Immature natural killer cell (primary cell): ENCODE measurements around the gene SAMD1. TPM values are rescaled to one million over a fixed set of nuclear protein-coding genes. Genes with fewer than 3 reads are reported as not detected.

Experiments
- DNase-seq, 3 donors: peaks; one replicate each; pipeline ENCODE4 v3.0.0; 2022; ENCODE audit warnings: mixed read lengths in 1 of 3
- H3K27ac Mint-ChIP-seq, 6 donors: one replicate each; pipeline ENCODE4 v1.8.0; 2020; ENCODE audit warnings: mixed read lengths in 6 of 6, mild to moderate bottlenecking in 5 of 6, inconsistent platforms in 4 of 6, moderate library complexity in 3 of 6
- H3K27me3 Mint-ChIP-seq, 3 donors: one replicate each; pipeline ENCODE4 v1.8.0; 2020 to 2021; ENCODE audit warnings: low read depth in 3 of 3, mild to moderate bottlenecking in 3 of 3, mixed read lengths in 3 of 3, moderate library complexity in 3 of 3, inconsistent platforms in 1 of 3
- H3K36me3 Mint-ChIP-seq, 3 donors: one replicate each; pipeline ENCODE4 v1.8.0; 2020; ENCODE audit warnings: mixed read lengths in 3 of 3, inconsistent platforms in 2 of 3, mild to moderate bottlenecking in 2 of 3
- H3K4me1 Mint-ChIP-seq, 2 donors: one replicate each; pipeline ENCODE4 v1.8.0; 2020; ENCODE audit warnings: inconsistent platforms in 2 of 2, mild to moderate bottlenecking in 2 of 2, mixed read lengths in 2 of 2, moderate library complexity in 1 of 2
- H3K4me3 Mint-ChIP-seq, 5 donors: one replicate each; pipeline ENCODE4 v1.8.0; 2020; ENCODE audit warnings: mild to moderate bottlenecking in 5 of 5, mixed read lengths in 5 of 5, inconsistent platforms in 3 of 5, moderate library complexity in 3 of 5
- H3K9me3 Mint-ChIP-seq, 6 donors: one replicate each; pipeline ENCODE4 v1.8.0; 2020; ENCODE audit warnings: mild to moderate bottlenecking in 6 of 6, mixed read lengths in 6 of 6, inconsistent platforms in 4 of 6, moderate library complexity in 3 of 6
- polyA plus RNA-seq, 3 donors: library from polyadenylated mRNA; unstranded; fragments of 300-500 nt; fragmentation: Illumina TruSeq; gene quantifications; one replicate each; pipeline ENCODE4 v1.2.3, GENCODE V29; 2021

Gene SAMD1
- polyA plus RNA-seq, 3 donors from 2014 or later: 1.6 to 3.1 TPM; not detected in 1

DNA sequence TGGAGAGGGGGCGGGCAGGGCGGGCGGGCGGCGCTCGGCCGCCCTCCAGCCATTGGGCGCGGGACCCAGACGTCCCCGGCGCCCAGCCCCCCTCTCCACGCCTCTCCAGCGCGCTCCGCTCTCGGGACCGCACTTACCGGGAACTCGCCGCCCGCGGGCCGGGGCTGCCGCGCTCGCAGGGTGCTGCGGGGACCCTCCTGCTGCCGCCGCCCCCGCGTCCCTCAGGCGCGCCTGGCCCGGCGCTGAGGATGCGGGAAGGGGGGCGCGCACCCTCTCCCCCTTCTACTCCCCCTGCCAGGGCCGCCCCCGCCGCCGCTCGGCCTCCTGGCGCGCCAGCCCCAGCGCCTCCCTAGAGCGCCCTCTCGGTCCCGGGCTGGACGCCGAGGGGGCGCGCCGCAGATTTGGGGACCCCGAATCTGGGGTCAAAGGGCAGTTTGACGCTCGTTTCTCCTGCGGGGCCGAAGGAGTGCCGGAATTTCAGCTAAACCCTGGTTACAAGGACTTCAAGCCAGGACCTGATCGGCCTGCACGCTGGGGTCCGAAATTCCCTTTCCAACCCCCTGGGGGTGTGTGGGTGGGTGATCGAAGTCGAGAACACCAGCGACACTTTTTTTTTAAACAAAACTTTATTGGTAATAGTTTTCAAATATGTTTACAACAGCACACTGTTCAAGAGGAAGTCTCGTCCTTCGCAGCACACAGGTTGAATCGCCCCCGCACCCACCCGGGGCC lies 696 bp upstream of the SAMD1 start:
- peaks cover 18 to 22% of the 10 kb centered on the region in 2 donors for H3K4me1 Mint-ChIP-seq
- peak; percentile 71 to 76 (median 76) for DNase-seq
- H3K27me3 Mint-ChIP-seq: peaks cover 11 to 21% (median 18%) of the 10 kb centered on the region in 3 donors
- peak overlapping the region; percentile 93 to 99 (median 98) for H3K27ac Mint-ChIP-seq
- H3K9me3 Mint-ChIP-seq: peaks cover 0 to 5% (median 0%) of the 10 kb centered on the region in 6 donors
- H3K4me3 Mint-ChIP-seq: peak overlapping the region; percentile 99 to 100 (median 100)
- peaks cover 0 to 3% (median 0%) of the 10 kb centered on the region in 3 donors for H3K36me3 Mint-ChIP-seq

DNA sequence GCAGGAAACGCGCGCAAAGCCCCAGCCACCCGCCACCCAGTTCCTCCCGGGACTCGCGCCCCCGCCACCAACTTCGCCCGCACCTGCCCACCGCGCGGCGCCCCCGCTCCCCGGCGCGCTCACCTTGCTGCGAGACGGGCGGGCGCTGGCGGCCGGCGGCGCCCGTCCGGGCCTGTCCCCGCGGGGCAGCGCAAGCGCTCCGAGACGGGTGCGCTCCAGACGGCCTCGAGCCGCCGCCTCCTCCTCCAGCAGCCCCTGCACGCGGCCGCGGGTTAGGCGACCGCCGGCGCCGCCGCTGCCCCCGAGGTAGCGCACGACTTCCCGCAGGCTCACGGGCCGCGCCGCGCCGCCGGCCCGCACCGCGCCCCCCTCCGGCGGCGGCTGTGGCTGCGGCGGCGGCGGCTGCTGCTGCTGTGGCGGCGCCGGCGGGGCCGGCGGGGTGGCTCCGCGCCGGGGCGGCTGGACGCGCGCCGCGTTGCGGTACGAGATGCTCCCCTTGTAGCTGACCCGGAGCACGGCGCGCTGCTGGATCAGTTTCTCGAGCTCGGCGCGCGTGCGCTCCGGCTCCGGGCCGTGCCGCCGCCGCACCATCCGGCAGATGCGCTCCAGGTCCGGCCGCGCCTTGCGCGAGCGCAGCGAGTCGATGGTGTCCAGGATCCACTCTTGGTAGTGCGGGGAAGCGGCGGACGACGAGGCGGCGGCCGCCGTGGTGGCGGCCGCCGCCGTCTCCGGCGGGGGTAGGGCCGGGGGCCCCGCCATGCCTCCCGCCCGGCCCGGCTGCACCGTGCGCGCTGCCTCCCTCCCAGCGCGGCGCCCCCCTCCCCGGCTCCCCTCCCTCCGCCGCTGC lies 666 bp downstream of the SAMD1 start:
- peaks cover 11 to 21% (median 18%) of the 10 kb centered on the region in 3 donors for H3K27me3 Mint-ChIP-seq
- DNase-seq: peak; percentile 32 to 41 (median 37)
- peaks cover 0 to 3% (median 0%) of the 10 kb centered on the region in 3 donors for H3K36me3 Mint-ChIP-seq
- peak overlapping the region in 3 of 6 donors; percentile 56 to 85 (median 62) for H3K27ac Mint-ChIP-seq
- H3K9me3 Mint-ChIP-seq: peaks cover 0 to 5% (median 0%) of the 10 kb centered on the region in 6 donors
- H3K4me3 Mint-ChIP-seq: peak overlapping the region; percentile 70 to 83 (median 76)
- H3K4me1 Mint-ChIP-seq: peaks cover 18 to 22% of the 10 kb centered on the region in 2 donors

- Mint-ChIP-seq H3K4me3 (peak overlapping the region; percentile 70 to 83 (median 76)), H3K4me1 (peaks cover 17 to 22% of the 10 kb centered on the region in 2 donors), H3K9me3 (peaks cover 0 to 5% (median 0%) of the 10 kb centered on the region in 6 donors), H3K27me3 (peaks cover 11 to 21% (median 16%) of the 10 kb centered on the region in 3 donors), H3K36me3 (peaks cover 0 to 3% (median 0%) of the 10 kb centered on the region in 3 donors), H3K27ac (peak overlapping the region in 5 of 6 donors; percentile 42 to 85 (median 60))
- no peak for DNase-seq
Observed at GRCh38 chr19:14089412-14089661, 1.2 kb downstream of the SAMD1 start.

GRCh38 chr19:14088634-14089411 lies 1.7 kb downstream of the SAMD1 start:
- no peak for DNase-seq
- H3K9me3 Mint-ChIP-seq: peaks cover 0 to 5% (median 0%) of the 10 kb centered on the region in 6 donors
- H3K4me1 Mint-ChIP-seq: peaks cover 17 to 22% of the 10 kb centered on the region in 2 donors
- peaks cover 11 to 21% (median 16%) of the 10 kb centered on the region in 3 donors for H3K27me3 Mint-ChIP-seq
- H3K36me3 Mint-ChIP-seq: peaks cover 0 to 3% (median 0%) of the 10 kb centered on the region in 3 donors
- peak overlapping the region; percentile 70 to 83 (median 76) for H3K4me3 Mint-ChIP-seq
- peak overlapping the region in 4 of 6 donors; percentile 42 to 85 (median 61) for H3K27ac Mint-ChIP-seq

- Mint-ChIP-seq H3K4me1 (peaks cover 15 to 17% of the 10 kb centered on the region in 2 donors), H3K36me3 (peaks cover 0 to 3% (median 0%) of the 10 kb centered on the region in 3 donors), H3K4me3 (no peak overlapping the region), H3K9me3 (no peaks in the 10 kb centered on the region), H3K27ac (no peak overlapping the region), H3K27me3 (peaks cover 10 to 14% (median 11%) of the 10 kb centered on the region in 3 donors)
- DNase-seq: no peak
Observed at GRCh38 chr19:14086098-14086497, 4.5 kb downstream of the SAMD1 start.

- Mint-ChIP-seq H3K4me3 (no peak within 1 kb of the TSS), H3K36me3 (peaks cover 0 to 3% (median 0%) of the 10 kb centered on the region in 3 donors), H3K4me1 (peaks cover 21 to 24% of the 10 kb centered on the region in 2 donors), H3K27me3 (peaks cover 9 to 13% (median 13%) of the 10 kb centered on the region in 3 donors), H3K27ac (peak within 1 kb of the TSS in 1 of 6 donors; percentile 62), H3K9me3 (no peaks in the 10 kb centered on the region)
- no peak for DNase-seq
Observed at GRCh38 chr19:14085309-14085995, 5.1 kb downstream of the SAMD1 start, which contains the start of gene C19orf67. C19orf67 (minus strand) TSS chr19:14085783; CDS start chr19:14085627, 156 bp downstream.

DNA sequence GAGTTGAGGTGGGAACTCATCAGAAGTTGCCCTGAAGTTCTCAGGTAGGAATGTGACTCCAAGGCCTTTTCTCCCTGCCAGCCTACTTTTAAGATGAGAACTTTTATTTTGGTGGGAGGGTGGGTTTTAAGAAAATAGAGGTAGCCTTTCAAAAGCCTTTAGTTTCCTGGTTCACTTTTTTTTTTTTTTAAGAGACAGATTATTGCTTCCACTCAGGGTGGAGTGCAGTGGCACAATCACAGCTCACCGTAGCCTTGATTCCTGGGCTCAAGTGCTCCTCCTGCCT lies 7.9 kb downstream of the SAMD1 start:
- peaks cover 6 to 9% (median 6%) of the 10 kb centered on the region in 3 donors for H3K27me3 Mint-ChIP-seq
- H3K27ac Mint-ChIP-seq: peak overlapping the region in 1 of 6 donors; percentile 69

DNA sequence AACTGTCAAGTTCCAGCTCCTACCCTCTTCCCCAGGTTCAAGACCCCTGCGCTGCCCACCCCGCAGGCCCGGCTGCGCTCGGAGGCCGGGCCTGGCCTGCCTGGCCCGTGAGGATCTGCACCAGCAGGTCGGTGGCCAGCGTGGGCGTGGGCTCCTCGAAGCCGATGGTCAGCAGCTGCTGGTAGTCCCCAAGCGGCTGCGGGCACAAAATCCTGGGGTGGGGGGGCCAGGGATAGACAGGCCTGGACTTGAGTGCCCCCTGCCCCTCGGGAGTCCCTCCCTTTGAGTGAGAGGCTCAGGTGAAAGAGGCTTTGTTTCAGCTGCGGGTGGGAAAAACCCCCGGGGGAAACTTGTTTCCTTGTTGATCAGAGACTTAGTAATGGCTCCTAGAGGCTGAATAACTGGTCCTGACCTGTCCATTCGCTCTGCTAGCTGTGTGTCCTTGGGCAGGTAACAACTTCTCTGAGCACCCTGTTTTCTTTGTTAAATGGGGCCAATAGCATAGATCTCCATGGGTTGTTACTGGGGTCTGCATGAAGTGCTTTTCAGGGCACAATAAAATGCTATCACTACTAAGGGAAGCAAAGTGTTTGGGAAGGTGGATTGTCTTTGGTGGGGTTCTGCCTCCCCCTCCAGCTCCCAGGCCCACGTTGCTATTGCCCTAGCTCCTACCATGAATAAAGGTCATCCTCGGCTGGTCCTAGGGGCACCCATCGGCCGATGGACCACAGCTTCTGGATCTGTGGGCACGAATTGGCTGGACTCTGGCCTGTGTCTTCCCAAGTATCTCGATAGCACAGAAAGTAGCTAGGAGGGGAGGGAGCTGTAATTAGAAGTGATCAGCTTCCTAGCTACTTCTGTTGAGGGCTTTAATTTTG lies 8.5 kb downstream of the SAMD1 start:
- Mint-ChIP-seq H3K27me3 (peaks cover 6 to 9% (median 6%) of the 10 kb centered on the region in 3 donors), H3K4me3 (peak overlapping the region; percentile 93 to 97 (median 95)), H3K4me1 (peaks cover 16 to 21% of the 10 kb centered on the region in 2 donors), H3K36me3 (no peaks in the 10 kb centered on the region), H3K27ac (peak overlapping the region; percentile 91 to 97 (median 94)), H3K9me3 (no peaks in the 10 kb centered on the region)
- peak in 2 of 3 donors; percentile 22 to 29 for DNase-seq

More for the DNA sequence above, 7.9 kb downstream of the SAMD1 start:
- Mint-ChIP-seq H3K4me3 (peak overlapping the region in 4 of 5 donors; percentile 18 to 95 (median 60)), H3K36me3 (no peaks in the 10 kb centered on the region), H3K4me1 (peaks cover 16 to 21% of the 10 kb centered on the region in 2 donors), H3K9me3 (no peaks in the 10 kb centered on the region)
- no peak for DNase-seq

DNA sequence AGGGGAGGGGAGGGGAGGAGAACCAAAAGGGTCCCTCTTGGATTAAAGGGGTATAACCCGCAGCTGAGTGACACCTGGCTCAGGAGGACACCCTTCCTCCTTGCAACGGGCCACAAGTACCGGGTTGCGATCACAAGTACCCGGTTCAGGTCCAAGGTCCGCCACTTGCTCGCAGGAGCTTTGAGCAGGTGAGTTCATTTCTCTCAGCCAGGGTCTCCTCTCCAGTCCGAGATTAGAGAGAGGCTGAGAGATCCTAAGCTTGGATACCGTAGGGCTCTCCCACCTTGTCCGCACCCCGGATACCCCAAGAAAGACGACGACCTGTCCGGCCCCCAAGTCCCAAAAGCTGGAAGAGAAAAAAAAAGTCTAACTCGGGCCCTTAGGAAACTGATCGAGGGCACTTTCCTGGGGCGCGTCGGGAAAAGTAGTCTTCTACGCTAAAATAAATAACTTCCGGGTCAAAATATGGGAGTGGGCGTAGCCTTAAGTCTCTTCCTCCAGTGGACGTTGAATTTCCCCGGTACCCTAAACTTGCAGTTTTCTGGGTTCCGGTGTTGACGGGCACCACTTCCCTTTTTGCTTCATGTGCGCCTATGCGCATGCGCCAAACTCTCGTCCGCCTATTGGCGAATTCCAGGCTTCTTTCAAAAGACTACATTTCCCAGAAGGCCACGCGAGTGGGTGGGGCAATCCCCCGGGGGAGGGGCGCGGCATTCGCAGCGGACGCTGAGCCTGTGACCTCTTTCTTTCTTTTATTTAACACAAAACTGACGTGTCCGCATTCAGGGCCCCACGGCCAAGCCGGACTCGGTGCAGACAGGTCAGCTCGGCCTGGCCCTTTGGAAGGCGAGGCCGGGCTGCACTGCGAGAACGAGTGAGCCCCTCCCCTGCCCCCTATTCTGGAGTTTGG lies 9.4 kb downstream of the SAMD1 start:
- DNase-seq: peak; percentile 99 to 100 (median 99)
- Mint-ChIP-seq H3K27ac (peak overlapping the region; percentile 91 to 97 (median 94)), H3K4me1 (peaks cover 16 to 21% of the 10 kb centered on the region in 2 donors), H3K9me3 (no peaks in the 10 kb centered on the region), H3K4me3 (peak overlapping the region; percentile 93 to 97 (median 95)), H3K27me3 (peaks cover 6 to 9% (median 6%) of the 10 kb centered on the region in 3 donors), H3K36me3 (no peaks in the 10 kb centered on the region)

- Mint-ChIP-seq H3K27ac (peak overlapping the region in 1 of 6 donors; percentile 30), H3K4me3 (peak overlapping the region in 1 of 5 donors; percentile 12), H3K27me3 (peaks cover 6 to 13% (median 6%) of the 10 kb centered on the region in 3 donors), H3K36me3 (no peaks in the 10 kb centered on the region), H3K4me1 (peaks cover 34 to 40% of the 10 kb centered on the region in 2 donors), H3K9me3 (no peaks in the 10 kb centered on the region)
- DNase-seq: no peak
Observed at GRCh38 chr19:14078411-14078810, 12.1 kb downstream of the SAMD1 start.
